ENCODE data around the gene ITIH3. TPM values are rescaled to one million over a fixed set of nuclear protein-coding genes. Genes with fewer than 3 reads are reported as not detected.

The ITIH3 gene
- total RNA-seq, 4 donors from 2014 or later: 0.89 to 12.8 (median 1.4) TPM

DNA sequence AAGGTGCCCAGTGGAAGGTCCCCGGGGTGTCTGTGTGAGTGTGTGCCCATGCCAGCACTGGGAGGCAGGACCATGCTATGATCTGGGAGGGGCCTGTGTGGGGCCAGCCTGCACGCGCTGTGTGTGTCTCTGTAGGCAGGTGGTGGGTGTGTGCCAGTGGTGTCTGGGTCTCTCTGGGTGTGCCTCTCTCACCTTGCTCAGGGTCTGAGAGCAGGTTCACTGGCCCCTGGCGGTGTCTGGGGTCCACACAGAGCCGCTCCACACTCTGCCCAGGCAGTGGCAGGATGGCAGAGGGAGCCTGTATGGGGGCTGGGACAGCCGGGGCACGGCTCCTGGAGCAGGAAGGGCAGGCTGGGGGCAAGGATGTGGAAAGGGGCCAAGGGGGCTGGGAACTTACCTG lies 23.3 kb downstream of the ITIH3 start:
- TF ChIP-seq POLR2A (IDR thresholded peaks at IDR 0.05): no peak
- TF ChIP-seq, protein P1, sequence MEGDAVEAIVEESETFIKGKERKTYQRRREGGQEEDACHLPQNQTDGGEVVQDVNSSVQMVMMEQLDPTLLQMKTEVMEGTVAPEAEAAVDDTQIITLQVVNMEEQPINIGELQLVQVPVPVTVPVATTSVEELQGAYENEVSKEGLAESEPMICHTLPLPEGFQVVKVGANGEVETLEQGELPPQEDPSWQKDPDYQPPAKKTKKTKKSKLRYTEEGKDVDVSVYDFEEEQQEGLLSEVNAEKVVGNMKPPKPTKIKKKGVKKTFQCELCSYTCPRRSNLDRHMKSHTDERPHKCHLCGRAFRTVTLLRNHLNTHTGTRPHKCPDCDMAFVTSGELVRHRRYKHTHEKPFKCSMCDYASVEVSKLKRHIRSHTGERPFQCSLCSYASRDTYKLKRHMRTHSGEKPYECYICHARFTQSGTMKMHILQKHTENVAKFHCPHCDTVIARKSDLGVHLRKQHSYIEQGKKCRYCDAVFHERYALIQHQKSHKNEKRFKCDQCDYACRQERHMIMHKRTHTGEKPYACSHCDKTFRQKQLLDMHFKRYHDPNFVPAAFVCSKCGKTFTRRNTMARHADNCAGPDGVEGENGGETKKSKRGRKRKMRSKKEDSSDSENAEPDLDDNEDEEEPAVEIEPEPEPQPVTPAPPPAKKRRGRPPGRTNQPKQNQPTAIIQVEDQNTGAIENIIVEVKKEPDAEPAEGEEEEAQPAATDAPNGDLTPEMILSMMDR (IDR thresholded peaks at IDR 0.05): no peak
- no peaks in the 10 kb centered on the region for H3K36me3 ChIP-seq
- H3K27me3 ChIP-seq: no peaks in the 10 kb centered on the region
- H3K27ac ChIP-seq: no peak overlapping the region
- intact Hi-C loops (cut with DNase I): no loop called here
- H3K4me3 ChIP-seq (replicated peaks in 1 of 3): no peak overlapping the region
- DNase-seq: no peak
- WGBS, 2 donors: 85 to 100% methylated on average over 3 to 4 of the region's 7 CpGs
- no peaks in the 10 kb centered on the region for H3K9me3 ChIP-seq
- H3K4me1 ChIP-seq: no peaks in the 10 kb centered on the region

DNA sequence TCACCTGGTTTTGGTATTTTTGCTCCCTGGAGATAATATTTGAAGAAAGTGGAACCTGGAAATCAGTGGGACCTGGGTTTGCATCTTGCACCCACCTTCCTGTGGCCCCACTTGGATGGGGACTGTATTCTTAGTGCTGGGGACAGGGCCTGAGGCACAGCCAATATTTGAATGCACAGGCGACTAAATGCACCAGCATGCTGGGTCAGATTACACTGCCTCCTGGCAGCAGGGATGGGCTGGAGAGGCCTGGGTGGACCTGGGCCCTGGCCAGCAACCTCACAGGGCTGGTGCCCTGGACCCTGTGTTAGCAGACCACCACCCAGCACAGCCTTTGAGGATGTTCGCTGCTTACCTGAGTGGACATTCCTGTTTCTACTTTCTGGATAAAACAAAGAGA lies 25.3 kb downstream of the ITIH3 start:
- WGBS, 2 donors: 92 to 100% methylated on average over 2 of the region's 2 CpGs
- DNase-seq: no peak
- no peaks in the 10 kb centered on the region for H3K9me3 ChIP-seq
- H3K36me3 ChIP-seq: no peaks in the 10 kb centered on the region
- H3K4me1 ChIP-seq: no peaks in the 10 kb centered on the region
- TF ChIP-seq, protein P1 (IDR thresholded peaks at IDR 0.05): no peak
- TF ChIP-seq POLR2A (IDR thresholded peaks at IDR 0.05): no peak
- no peaks in the 10 kb centered on the region for H3K27me3 ChIP-seq
- intact Hi-C loops (cut with DNase I): no loop called here
- H3K27ac ChIP-seq: no peak overlapping the region
- H3K4me3 ChIP-seq (replicated peaks in 1 of 3): no peak overlapping the region

DNA sequence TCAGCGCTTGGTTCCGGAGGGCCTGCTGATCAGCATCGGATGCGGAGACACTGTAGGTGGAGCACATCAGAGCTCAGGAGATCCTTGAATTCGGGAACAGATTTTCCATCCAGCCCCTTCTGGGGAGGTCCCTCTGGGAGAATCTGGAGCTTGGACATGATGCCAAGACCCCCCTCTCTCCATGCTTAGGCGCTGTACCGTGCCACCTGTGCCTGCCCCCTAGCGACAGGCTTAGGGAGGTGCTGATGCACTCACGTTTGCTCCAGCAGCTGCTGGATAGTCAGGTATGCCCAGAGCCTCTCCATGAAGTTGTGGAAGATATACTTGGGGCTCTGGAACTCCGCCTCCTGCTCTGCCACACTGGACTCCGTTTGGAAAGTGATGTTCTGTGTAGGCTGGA lies 26.1 kb downstream of the ITIH3 start:
- Histone ChIP-seq H3K27ac (no peak overlapping the region), H3K36me3 (no peaks in the 10 kb centered on the region), H3K9me3 (no peaks in the 10 kb centered on the region), H3K27me3 (no peaks in the 10 kb centered on the region), H3K4me1 (no peaks in the 10 kb centered on the region), H3K4me3 (replicated peaks in 1 of 3) (no peak overlapping the region)
- no peak for TF ChIP-seq POLR2A (IDR thresholded peaks at IDR 0.05)
- TF ChIP-seq, protein P1 (IDR thresholded peaks at IDR 0.05): peak in 4 of 6 experiments; percentile 9 to 32 (median 21)
- WGBS, 2 donors: 65 to 88% methylated on average over 7 to 9 of the region's 11 CpGs
- intact Hi-C loops (cut with DNase I): no loop called here
- DNase-seq: no peak

DNA sequence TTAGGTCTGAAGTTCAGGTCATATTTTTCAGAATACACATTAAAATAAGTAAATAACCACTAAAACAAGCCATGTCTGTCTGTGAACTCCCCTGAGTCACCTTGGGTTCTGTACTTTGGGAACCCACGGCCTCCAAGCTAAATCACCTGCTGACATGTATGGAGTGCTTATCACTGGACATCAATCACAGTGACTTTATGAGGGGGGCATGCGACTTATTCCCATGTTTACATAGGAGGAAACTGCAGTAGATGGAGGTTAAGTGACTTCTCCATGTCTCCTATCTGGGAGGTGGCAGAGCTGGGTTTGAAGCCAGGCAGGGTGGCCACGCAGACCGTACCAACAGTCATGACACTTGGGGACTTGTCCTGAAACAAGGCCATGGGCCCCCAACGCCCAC lies 27.8 kb downstream of the ITIH3 start:
- no peak for DNase-seq
- WGBS, 2 donors: 91 to 94% methylated on average over 5 of the region's 5 CpGs
- Histone ChIP-seq H3K4me3 (replicated peaks in 1 of 3) (no peak overlapping the region), H3K9me3 (no peaks in the 10 kb centered on the region), H3K36me3 (no peaks in the 10 kb centered on the region), H3K27ac (no peak overlapping the region), H3K4me1 (no peaks in the 10 kb centered on the region), H3K27me3 (no peaks in the 10 kb centered on the region)
- TF ChIP-seq, protein P1 (IDR thresholded peaks at IDR 0.05): no peak
- no peak for TF ChIP-seq POLR2A (IDR thresholded peaks at IDR 0.05)
- intact Hi-C loops (cut with DNase I): no loop called here

DNA sequence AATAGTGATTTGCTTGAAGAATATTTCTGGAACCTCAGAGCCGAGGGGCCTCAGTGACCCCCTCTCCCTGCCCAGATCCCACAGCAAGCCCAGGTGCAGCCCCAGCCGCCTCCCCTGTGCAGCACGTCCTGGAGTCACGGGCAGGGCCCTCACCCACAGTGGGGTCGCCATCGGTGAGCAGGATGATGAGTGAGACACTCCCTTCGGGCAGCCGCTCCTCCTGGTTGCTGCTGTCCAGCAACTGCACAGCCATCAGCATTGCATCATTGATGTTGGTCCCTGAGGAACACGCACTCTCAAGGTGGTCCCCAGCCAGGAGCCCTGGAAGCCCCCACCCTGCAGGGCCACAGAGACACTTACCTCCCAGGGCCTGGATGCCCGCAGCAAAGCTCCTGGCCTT lies 29.4 kb downstream of the ITIH3 start:
- no peaks in the 10 kb centered on the region for H3K9me3 ChIP-seq
- TF ChIP-seq, protein P1 (IDR thresholded peaks at IDR 0.05): no peak
- TF ChIP-seq POLR2A (IDR thresholded peaks at IDR 0.05): no peak
- H3K27me3 ChIP-seq: no peaks in the 10 kb centered on the region
- H3K36me3 ChIP-seq: no peaks in the 10 kb centered on the region
- WGBS, 2 donors: 98 to 100% methylated on average over 2 to 8 of the region's 10 CpGs
- H3K4me3 ChIP-seq (replicated peaks in 1 of 3): no peak overlapping the region
- no peak for DNase-seq
- H3K4me1 ChIP-seq: no peaks in the 10 kb centered on the region
- intact Hi-C loops (cut with DNase I): no loop called here
- no peak overlapping the region for H3K27ac ChIP-seq
